ENCODE data around the gene CAMK1D.
"Not testable (repeated sequence)": the region's sequence is repeated elsewhere in the genome, so short reads cannot be mapped to it uniquely, and the experiment has no call there.

DNA sequence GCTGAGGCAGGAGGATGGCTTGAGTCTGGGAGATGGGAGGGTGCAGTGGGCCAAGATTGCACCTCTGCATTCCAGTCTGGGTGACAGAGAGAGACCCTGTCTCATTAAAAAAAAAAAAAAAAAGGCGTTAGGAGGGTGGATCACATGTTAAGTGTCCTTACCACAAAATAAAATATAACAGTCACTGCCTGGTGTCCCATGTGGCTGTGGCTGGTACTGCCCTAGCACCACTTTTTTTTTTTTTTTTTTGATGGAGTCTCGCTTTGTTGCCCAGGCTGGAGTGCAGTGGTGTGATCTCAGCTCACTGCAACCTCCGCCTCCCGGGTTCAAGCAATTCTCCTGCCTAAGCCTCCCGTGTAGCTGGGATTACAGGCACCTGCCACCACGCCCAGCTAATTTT lies 460.7 kb downstream of the CAMK1D start:
- TF ChIP-seq EZH2 (IDR thresholded peaks at IDR 0.05; ENCODE audit: borderline replicate concordance, low read depth, low read length, severe bottlenecking); POLR2A (IDR thresholded peaks at IDR 0.05; ENCODE audit: low read depth, low read length); MYC (IDR thresholded peaks at IDR 0.05; ENCODE audit: low read depth, low read length); POLR2AphosphoS5 (IDR thresholded peaks at IDR 0.05; ENCODE audit: insufficient read depth, low read depth, low read length); GATA2 (IDR thresholded peaks at IDR 0.05; ENCODE audit: insufficient read depth, insufficient read length, low read depth, low read length): not testable (repeated sequence)
- TF ChIP-seq, protein P1, sequence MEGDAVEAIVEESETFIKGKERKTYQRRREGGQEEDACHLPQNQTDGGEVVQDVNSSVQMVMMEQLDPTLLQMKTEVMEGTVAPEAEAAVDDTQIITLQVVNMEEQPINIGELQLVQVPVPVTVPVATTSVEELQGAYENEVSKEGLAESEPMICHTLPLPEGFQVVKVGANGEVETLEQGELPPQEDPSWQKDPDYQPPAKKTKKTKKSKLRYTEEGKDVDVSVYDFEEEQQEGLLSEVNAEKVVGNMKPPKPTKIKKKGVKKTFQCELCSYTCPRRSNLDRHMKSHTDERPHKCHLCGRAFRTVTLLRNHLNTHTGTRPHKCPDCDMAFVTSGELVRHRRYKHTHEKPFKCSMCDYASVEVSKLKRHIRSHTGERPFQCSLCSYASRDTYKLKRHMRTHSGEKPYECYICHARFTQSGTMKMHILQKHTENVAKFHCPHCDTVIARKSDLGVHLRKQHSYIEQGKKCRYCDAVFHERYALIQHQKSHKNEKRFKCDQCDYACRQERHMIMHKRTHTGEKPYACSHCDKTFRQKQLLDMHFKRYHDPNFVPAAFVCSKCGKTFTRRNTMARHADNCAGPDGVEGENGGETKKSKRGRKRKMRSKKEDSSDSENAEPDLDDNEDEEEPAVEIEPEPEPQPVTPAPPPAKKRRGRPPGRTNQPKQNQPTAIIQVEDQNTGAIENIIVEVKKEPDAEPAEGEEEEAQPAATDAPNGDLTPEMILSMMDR (IDR thresholded peaks at IDR 0.05; ENCODE audit: extremely low read depth in 1 of 2, insufficient read depth in 1 of 2, low read depth in 1 of 2, low read length in 2 of 2): peak in 1 of 2 donors; percentile 10
- TF ChIP-seq, protein P2, sequence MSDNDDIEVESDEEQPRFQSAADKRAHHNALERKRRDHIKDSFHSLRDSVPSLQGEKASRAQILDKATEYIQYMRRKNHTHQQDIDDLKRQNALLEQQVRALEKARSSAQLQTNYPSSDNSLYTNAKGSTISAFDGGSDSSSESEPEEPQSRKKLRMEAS (IDR thresholded peaks at IDR 0.05; ENCODE audit: insufficient read depth, insufficient read length): not testable (repeated sequence)

Measured in endothelial cell of umbilical vein (primary cell).